ENCODE data around the gene DAPP1. TPM values are rescaled to one million over a fixed set of nuclear protein-coding genes. Genes with fewer than 3 reads are reported as not detected.

Gene DAPP1
- total and polyA plus RNA-seq, 2 of the 8 experiments (the other 6 are each of a cell fraction or from before 2014, with no cell fraction given): not detected

GRCh38 chr4:99832758-99833157, 16.1 kb downstream of the DAPP1 start:
- H2BK120ac ChIP-seq (replicated peaks; ENCODE audit: low read depth, low read length): no peak overlapping the region
- H2BK20ac ChIP-seq (ENCODE audit: low read length): no peak overlapping the region
- no peak overlapping the region for H2BK5ac ChIP-seq (ENCODE audit: low read depth, low read length)
- no peak overlapping the region for H3K23ac ChIP-seq (ENCODE audit: insufficient read length)
- no peak overlapping the region for H3K56ac ChIP-seq (replicated peaks; ENCODE audit: insufficient read length, low read depth, low read length)
- H4K5ac ChIP-seq (ENCODE audit: insufficient read length, low read depth, low read length): no peak overlapping the region
- DNase-seq (ENCODE audit: low read depth in 1 of 2, low spot score in 2 of 2) (no peak), FAIRE-seq (no peak)
- H2AFZ ChIP-seq (ENCODE audit: low read length): no peak overlapping the region
- H3K14ac ChIP-seq (ENCODE audit: insufficient read length): no peak overlapping the region
- ChIA-PET CTCF (ENCODE audit: partially characterized antibody) (interaction anchor here (0.6 to 1.6 kb wide), 2 partner anchors 20 to 500 kb away, joined by 3 to 4 read pairs; no protein-coding TSS in a partner anchor), POLR2A (ENCODE audit: partially characterized antibody) (no interaction called here)
- TF ChIP-seq BCL11A (IDR thresholded peaks at IDR 0.05; ENCODE audit: low read depth in 2 of 2, low read length in 2 of 2): no peak
- no peak for TF ChIP-seq SP1 (IDR thresholded peaks at IDR 0.05; ENCODE audit: low read depth, low read length)
- no peak for TF ChIP-seq CHD1 (IDR thresholded peaks at IDR 0.05; ENCODE audit: low read depth, low read length)
- no peak for TF ChIP-seq EP300 (IDR thresholded peaks at IDR 0.05; ENCODE audit: borderline replicate concordance in 1 of 2, low read depth in 2 of 2, low read length in 2 of 2)
- TF ChIP-seq BACH1 (IDR thresholded peaks at IDR 0.05; ENCODE audit: low read length): no peak
- no peak for TF ChIP-seq SP4 (IDR thresholded peaks at IDR 0.05; ENCODE audit: low read length)
- no peak for TF ChIP-seq ZNF274 (IDR thresholded peaks at IDR 0.05; ENCODE audit: borderline replicate concordance, extremely low read depth, low read length)
- no peak for TF ChIP-seq POU5F1 (IDR thresholded peaks at IDR 0.05; ENCODE audit: low read depth, low read length)
- no peak for TF ChIP-seq EZH2 (IDR thresholded peaks at IDR 0.05; ENCODE audit: low read depth, low read length, severe bottlenecking)
- no peak for TF ChIP-seq RBBP5 (IDR thresholded peaks at IDR 0.05; ENCODE audit: borderline replicate concordance, low read depth, low read length)
- no peak for TF ChIP-seq YY1 (IDR thresholded peaks at IDR 0.05; ENCODE audit: low read depth, low read length)
- no peak for TF ChIP-seq RAD21 (IDR thresholded peaks at IDR 0.05 in 1 of 2, conservative IDR thresholded peaks at IDR 0.05 in 1 of 2; ENCODE audit: low read depth in 2 of 2, low read length in 2 of 2)
- H2AK5ac ChIP-seq (ENCODE audit: low read depth, low read length): no peak overlapping the region
- no peaks in the 10 kb centered on the region for H3K79me2 ChIP-seq (ENCODE audit: control insufficient read depth in 1 of 2, insufficient read depth in 2 of 2, low read length in 2 of 2)
- no peaks in the 10 kb centered on the region for H3K79me1 ChIP-seq (ENCODE audit: low read depth, low read length)
- no peak overlapping the region for H3K4ac ChIP-seq (replicated peaks; ENCODE audit: insufficient read length, low read depth, low read length)
- no peak overlapping the region for H3K18ac ChIP-seq (ENCODE audit: extremely low read depth, low read length)
- no peaks in the 10 kb centered on the region for H3K9me3 ChIP-seq (ENCODE audit: insufficient read depth in 2 of 2, low read depth in 1 of 2, low read length in 1 of 2)
- no peak overlapping the region for H3K9ac ChIP-seq (replicated peaks in 1 of 4; ENCODE audit: extremely low read depth in 1 of 4, low read depth in 3 of 4, low read length in 3 of 4)
- no peaks in the 10 kb centered on the region for H3K36me3 ChIP-seq (ENCODE audit: control insufficient read depth in 2 of 4, insufficient read depth in 4 of 4, low read length in 3 of 4)
- no peak overlapping the region for H3K4me3 ChIP-seq (ENCODE audit: extremely low read depth in 1 of 4, insufficient read depth in 2 of 4, low read depth in 3 of 4, low read length in 4 of 4)
- no peak overlapping the region for H2BK12ac ChIP-seq (ENCODE audit: low read depth, low read length)
- 91% methylated on average over 3 of the region's 3 CpGs; no CpG with 5 or more reads in 1 of the 2 experiments for WGBS, 2 experiments (ENCODE audit: extremely low coverage in 1 of 2, insufficient coverage in 1 of 2, insufficient read length in 1 of 2, insufficient replicate concordance in 2 of 2, low coverage in 1 of 2, low lambda C conversion rate in 2 of 2, missing lambda C conversion rate in 1 of 2)
- H4K20me1 ChIP-seq (replicated peaks in 1 of 2; ENCODE audit: control insufficient read depth in 1 of 2, insufficient read depth in 2 of 2, low read length in 2 of 2): no peaks in the 10 kb centered on the region
- H4K91ac ChIP-seq (replicated peaks; ENCODE audit: insufficient read length, low read length): no peak overlapping the region
- H3K27me3 ChIP-seq (replicated peaks in 1 of 4; ENCODE audit: control insufficient read depth in 3 of 4, extremely low read depth in 1 of 4, insufficient read depth in 3 of 4, low read length in 3 of 4): no peaks in the 10 kb centered on the region
- H3K27ac ChIP-seq (ENCODE audit: low read depth, low read length): no peak overlapping the region
- no peaks in the 10 kb centered on the region for H3K4me1 ChIP-seq (replicated peaks in 1 of 4; ENCODE audit: control insufficient read depth in 3 of 4, insufficient read depth in 4 of 4, low read length in 3 of 4)
- H2BK15ac ChIP-seq (ENCODE audit: low read length): no peak overlapping the region
- H4K8ac ChIP-seq (ENCODE audit: extremely low read depth, insufficient read depth, low read length): no peak overlapping the region
- no peak overlapping the region for H3K4me2 ChIP-seq (ENCODE audit: insufficient read depth in 1 of 2, low read depth in 2 of 2, low read length in 2 of 2)
- no peaks in the 10 kb centered on the region for H3K23me2 ChIP-seq (ENCODE audit: low read depth, low read length)

All from H1 (cell line).